DMS79 treated with DMSO at 0.1 percent for 48 hours (cell line): ENCODE measurements around the gene F3.
A peak's percentile ranks its signal among the peaks of the same experiment; 100 is the strongest.
"Not testable (repeated sequence)": the region's sequence is repeated elsewhere in the genome, so short reads cannot be mapped to it uniquely, and the experiment has no call there.

Experiments
- DNase-seq: peaks from one replicate; lab custom pipeline; 2025; lab: John Stamatoyannopoulos, UW

F3 gene

DNA sequence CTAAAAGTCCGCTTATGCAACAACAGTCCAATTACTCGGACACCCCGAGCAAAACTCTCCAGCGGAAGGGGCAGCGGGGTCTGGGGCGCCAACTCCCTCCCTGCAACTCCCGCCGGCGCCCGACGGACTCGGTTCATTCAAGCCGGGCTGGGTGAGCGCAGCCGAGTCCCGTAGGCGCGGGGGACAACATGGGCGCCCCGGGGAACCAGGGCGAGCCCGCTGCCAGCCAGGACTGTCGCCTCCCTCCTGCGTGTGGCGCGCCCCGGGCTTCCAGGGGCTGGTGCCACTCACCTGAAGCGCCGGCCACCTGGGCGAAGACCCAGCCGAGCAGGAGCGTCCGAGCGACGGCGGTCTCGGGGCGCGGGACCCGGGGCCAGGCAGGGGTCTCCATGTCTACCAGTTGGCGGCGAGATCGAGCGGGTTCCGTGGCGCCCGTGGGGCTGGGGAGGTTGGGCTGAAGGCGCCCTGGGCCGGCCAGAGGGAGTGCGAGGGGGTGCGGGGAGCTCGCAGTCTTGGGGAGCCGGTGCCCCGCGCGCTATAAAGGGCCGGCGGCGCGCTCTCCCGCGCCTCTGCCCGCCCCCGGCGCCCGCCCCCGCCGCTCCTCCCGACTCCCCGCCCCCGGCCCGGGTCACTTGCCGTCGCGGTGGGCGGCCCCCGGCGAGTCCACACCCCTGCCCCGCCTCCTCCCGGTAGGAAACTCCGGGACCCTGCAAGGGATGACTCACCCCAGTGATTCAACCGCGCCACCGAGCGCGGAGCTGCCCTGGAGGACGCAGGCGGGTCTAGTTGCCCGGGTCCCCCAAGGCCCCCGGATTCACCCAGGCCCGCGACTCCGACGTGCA is at the start of gene F3:
Gene F3 (minus strand): TSS at position 514 of the 842 bp plus-strand sequence. CDS start 123 bp downstream, at position 391.
- peak; percentile 51 for DNase-seq

DNA sequence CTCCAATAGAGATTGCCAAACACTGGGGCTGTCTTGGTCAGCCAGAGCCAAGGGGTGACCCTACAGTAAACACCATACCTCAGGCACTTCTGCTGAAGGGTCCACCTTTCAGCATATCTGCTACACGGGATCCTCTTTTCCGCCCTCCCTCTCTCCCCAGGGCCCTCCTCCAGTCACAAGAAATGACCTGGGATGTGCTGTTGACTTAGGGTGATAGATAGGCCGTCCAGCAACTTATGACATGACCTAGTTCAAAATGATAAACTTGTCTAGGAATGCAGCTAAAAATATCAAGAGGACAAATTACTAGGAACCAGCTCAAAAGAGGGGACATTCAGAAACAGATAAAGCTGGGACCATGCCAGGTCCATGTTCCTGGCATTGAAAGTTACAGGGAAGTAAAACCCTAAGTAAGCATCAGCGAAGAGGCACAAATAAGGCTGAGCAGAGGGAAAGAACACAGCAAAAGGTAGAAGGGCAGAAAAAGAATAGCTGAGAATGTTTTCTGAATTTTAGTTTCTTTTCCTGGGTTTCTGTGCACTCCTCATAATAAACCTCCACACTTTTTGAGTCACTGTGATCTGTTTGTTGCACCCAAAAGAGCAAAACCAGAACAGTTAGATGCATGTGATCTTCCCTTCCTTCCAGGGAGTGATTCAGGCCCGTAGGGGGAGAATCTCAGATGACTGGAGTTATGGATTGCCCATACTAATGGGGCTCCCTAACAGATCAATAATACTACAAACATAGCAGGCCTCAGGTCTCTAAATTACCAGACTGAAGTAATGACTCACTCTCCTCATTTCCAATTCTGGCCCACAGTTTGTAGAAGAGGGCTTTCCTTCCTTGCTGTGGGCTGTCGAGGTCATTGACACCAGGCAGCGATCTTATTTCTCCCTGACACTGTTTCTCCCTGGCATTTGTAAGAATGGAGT is 48.9 kb upstream of the F3 start:
- no peak for DNase-seq

DNA sequence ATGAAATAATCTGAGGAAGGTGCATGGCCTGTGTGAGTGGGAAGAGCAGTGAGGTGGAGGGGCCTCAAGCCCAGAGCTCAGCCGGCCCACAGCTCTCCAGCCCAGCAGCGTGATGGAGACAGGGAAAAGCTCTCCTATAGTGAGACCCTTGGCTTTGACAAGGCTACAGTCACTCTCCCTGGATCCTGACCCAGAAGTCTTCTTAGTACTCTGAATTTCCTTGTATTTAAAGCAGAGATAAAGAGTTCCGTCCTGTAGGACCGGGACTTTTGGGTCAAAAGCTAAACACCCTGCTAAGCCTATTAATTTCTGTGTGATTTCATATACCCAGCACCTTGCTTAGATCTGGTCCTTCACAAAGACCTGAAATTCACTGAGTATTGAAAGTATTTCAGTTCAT is 48.2 kb upstream of the F3 start:
- no peak for DNase-seq

DNA sequence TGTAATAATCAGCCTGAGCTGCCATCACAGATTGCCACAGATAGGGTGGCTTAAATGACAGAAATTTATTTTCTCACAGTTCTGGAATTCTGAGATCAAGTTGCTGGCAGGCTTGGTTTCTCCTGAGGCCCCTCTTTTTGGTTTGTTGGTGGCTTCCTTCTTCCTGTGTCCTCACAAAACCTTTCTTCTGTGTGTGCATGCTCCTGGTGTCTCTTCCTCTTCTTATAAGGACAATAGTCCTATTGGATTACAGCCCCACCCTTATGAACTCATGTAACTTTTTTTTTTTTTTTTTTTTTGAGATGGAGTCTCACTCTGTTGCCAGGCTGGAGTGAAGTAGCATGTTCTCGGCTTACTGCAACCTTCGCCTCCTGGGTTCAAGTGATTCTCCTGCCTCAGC is 41.0 kb upstream of the F3 start:
- no peak for DNase-seq

DNA sequence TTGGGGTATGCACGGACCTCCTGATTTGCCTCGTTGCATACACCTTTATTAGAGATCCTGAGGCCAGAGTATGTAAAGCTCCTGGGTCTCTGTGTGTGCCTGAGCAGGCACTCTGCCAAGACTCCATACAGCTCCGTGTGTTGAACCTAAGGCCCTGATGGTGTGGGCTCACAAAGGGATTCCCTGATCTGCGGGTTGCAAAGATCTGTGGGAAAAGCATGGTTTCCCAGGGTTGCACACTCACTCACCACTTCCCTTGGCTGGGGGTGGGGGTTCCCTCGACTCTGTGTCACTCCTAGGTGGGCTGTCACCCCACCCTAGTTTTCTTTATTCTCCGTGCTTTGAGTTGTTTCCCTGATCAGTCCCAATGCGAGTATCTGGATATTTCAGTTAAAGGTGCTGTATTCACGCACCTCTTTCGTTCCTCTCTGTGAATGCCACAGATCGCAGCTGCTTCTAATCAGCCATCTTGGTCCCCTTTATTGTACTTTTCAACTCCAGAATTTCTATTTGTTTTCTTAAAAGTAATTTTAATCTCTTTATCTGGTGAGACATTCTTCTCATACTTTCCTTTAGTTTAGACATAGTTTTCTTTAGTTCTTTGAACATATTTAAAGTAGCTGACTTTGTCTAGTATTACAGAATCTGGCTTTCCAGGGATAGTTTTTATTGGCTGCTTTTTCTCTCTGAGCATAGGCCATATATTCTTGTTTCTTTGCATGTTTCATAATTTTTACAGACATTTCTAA is 39.0 kb upstream of the F3 start:
- DNase-seq, result no peak

DNA sequence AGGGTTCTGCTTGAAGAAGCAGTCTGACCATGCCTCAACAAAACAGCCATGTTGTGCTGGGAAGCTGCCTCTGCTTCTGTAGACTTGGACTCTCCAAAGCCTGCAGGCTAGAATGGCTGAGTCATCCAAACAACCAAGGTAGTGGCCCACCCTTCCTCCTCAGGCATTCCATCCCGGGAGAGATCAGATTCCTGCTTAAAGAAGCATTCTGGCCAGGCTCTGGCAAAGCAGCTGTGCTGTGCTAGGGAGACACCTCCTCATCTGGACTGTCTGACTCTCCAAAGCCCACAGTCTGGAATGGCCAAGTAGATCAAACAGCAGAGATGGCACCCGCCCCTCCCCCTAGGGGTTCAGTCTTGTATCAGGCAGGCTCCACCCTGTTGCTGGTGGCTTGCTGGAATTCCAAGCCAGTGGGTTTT is 38.3 kb upstream of the F3 start:
- DNase-seq, result no peak

DNA sequence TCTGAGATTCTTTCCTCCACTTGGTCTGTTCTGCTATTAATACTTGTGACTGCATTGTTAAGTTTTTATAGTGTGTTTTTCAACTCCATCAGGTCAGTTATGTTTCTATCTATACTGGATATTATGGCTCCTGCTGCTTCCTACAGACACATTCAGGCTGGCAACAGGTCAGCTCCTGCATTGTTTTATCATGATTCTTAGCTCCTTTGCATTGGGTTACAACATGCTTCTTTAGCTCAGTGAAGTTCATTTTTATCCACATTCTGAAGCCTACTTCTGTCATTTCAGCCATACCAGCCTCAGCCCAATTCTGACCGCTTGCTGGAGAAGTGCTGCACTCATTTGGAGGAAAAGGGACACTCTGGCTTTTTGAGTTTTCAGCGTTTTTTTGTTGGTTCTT is 37.3 kb upstream of the F3 start:
- DNase-seq, result no peak

DNA sequence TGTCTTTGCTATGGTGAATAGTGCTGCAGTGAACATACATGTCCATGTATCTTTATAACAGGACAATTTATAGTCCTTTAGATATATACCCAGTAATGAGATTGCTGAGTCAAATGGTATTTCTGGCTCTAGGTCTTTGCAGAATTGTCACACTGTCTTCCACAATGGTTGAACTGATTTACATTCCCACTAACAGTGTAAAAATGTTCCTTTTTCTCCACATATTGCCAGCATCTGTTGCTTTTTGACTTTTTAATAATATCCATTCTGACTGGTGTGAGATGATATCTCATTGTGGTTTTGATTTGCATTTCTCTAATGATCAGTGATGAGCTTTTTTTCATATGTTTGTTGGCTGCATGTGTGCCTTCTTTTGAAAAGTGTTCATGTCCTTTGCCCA is 32.4 kb upstream of the F3 start:
- not testable (repeated sequence) for DNase-seq

DNA sequence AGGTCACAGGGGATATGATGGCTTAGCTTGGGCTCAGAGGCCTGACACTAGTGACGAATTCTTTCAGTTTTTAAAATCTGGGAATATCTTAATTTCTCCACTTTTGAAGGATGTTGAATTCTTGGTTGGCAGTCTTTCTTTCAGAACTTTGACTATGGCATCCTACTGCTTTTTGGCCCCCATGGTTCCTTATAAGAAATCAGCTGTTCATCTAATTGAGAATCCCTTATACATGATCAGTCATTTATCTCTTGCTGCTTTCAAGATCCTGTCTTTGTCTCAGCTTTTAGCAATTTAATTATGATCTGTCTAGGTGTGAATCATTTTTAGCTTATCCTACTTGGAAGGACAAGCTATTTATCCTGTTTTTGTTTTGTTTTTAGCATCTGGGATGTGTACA is 31.2 kb upstream of the F3 start:
- DNase-seq, result no peak

DNA sequence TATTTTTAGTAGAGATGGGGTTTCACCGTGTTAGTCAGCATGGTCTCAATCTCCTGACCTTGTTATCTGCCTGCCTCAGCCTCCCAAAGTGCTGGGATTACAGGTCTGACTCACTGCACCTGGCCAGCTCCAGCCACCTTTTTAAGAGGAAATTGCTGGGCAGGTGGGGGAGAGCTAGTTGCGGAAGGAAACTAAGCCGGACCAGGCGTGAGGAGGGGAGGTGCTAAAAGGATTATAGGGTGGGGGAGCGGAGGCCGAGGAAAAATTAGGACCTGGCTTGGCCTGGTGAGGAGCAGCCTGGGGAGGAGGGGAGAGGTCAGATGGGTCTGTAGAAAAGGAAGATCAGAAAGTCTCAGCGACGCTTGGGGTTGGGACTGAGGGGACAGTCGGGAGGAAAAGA is 29.4 kb upstream of the F3 start:
- not testable (repeated sequence) for DNase-seq

DNA sequence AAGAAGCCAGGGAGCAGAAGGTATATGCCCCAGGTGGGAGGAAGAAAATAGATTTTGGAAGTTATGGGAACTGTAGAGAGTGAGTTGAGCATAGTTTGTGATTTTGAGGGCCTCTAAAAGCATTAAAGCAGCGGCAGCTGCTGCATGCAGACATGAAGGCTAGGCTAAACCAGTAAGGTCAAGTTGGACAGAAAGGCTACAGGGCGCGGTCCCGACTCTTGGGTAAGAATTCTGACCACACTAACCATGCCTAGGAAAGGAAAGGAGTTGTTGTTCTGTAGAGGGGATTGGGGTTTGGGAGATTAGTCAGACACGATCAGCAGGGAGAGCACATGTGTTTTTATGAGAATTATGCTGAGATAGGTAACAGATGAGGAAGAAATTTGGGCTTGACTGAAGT is 27.2 kb upstream of the F3 start:
- DNase-seq, result not testable (repeated sequence)

DNA sequence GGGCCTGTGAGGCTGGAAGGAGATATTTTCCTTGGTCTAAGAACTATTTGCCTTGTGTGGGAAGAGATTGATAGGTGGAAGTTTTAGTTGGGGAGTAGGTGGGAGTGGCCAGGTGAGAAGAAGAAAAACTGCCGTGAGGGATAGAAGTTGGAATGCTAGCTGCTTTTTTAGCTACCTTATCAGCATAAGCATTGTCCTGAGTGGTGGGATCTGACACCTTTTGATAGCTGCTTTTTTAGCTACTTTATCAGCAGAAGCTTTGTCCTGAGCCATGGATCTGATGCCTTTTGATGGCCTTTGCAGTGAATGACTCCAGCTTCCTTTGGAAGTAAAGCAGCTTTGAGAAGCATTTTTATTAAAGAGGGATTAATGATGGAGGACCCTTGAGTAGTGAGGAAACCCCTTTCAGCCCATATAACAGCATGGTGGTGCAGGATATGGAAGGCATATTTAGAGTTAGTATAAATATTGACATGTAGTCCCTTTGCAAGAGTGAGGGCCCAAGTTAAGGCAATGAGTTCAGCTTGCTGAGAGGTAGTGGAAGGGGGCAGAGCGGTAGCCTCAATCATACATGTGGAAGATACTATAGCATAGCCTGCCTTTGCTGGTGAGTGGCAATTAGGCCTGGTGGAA is 26.5 kb upstream of the F3 start:
- DNase-seq, result not testable (repeated sequence)

DNA sequence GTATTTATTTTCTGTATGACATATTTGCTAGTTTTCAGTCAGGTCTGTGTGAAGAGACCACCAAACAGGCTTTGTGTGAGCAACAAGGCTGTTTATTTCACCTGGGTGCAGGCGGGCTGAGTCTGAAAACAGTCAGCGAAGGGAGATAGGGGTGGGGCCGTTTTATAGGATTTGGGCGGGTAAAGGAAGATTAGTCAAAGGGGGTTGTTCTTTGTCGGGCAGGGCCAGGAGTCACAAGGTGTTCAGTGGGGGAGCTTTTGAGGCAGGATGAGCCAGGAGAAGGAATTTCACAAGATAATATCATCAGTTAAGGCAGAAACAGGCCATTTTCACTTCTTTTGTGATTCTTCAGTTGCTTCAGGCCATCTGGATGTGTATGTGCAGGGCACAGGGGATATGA is 24.9 kb upstream of the F3 start:
- not testable (repeated sequence) for DNase-seq

DNA sequence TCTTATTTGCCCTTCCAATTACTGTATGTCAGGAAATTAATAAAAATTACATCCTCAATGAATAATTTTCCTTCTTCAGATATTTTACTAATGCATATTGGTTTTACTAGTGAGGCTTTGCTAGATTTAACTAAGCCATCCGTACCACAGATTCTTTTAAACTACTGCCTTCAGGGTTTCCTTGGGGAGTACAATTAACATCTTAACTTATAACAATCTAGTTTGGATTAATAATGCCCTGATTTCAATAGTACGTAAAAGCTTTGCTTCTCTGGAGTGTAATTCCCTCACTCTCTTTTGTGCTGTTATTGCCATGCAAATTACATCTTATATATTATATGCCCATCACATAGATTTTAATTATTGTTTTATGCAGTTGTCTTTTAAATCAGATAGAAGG is 24.3 kb upstream of the F3 start:
- no peak for DNase-seq

DNA sequence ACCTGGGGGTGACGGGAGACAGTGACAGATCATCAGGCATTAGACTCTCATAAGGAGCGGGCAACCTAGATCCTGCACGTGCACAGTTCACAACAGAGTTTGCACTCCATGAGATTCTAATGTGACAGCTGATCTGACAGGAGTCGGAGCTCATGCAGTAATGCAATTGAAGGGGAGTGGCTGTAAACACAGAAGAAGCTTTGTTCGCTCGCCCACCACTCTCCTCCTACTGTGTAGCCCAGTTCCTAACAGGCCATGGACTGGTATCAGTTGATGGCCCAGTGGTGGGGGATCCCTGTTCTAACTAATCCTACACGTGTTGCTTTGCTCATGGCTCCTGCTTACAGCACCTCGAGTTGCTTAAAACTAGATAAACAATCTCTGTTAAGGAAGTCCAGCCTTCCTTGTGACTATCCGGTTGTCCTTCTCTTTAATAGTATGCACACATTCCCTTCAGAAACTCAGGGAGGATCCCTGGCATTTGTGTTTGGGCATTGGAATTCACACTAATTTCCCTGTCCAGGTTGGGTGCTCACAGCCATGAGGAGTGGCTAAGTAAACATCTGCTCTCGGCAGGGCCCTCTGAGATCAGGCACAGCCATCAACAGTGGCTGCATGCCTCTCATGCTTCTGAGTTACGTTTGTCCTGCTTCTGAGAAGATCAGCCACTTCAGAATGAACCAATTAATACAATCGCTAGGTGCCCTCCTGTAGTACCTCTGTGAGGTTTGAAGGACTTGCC is 21.1 kb upstream of the F3 start:
- DNase-seq, result no peak

DNA sequence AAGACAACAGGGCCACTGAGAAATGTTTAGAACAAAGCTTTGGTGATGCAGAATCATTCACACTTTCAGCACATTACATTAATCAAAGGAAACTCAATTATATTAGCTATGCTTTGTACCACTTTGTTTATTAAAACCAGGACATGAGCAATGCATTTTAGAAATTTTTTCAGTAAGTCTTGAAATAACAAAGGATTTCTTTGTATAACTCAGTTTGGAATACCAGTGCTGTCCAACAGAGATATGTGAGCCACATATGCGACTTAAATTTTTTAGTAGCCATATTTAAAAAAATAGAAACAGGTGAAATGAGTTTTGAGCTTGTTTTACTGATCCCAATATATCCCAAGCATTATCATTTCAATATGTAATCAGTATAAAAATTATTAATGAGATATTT is 18.8 kb upstream of the F3 start:
- no peak for DNase-seq

DNA sequence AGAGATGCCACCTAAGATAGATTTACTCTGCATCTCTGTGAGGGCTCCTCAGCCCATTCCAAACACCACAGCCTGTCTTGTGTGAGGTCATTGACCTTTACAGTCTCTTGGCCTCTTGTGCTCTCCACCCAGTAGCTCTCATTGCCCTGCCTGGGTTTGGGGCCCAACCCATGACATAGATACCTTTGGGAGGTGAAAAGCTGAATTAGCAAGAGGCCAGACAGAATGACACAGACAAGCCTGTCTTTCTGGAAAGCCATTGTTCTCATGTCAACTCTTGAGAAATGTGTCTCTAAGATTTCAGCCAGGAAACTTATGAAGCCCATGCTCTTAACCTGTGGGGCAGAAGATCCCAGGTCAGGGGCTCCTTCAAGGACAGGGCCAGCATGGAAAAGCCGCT is 18.4 kb upstream of the F3 start:
- DNase-seq, result no peak

DNA sequence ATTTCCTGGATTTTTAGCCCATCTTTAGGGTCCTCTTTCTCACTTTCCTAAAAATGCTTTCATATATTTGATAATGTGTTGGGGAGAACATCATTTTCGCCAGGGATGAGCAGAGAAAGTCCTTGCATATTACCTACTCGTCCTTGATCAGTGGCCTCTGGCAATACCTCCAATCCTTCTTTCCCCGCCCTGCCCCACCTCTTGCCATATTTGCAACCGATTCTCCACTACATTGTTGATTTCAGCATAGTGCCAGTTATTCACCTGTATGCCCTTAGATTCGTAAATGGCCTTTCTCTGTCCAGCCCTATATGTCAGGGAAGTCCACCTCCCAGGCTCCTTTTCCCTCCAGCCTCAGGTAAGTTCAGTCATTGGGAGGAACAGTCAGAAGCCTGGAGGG is 13.5 kb upstream of the F3 start:
- no peak for DNase-seq

DNA sequence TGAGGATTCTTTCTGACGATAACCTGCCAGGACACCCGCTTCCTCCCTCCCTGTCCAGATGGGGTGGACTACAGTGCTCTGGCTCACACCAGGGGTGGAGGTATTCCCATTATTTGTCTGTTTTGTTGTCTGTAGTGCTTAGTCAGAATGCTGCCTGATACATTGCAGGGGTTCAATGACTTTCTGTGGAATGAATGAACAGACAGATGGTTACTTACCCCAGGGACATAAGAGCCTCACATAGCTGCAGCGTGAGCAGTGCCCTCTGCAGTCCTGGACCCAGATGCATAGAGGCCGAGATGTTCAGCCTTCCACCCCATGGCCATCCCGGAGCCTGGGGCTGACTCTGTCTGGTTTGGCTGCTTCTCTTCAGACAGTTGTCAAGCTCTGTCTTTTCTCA is 13.0 kb upstream of the F3 start:
- DNase-seq, result no peak

DNA sequence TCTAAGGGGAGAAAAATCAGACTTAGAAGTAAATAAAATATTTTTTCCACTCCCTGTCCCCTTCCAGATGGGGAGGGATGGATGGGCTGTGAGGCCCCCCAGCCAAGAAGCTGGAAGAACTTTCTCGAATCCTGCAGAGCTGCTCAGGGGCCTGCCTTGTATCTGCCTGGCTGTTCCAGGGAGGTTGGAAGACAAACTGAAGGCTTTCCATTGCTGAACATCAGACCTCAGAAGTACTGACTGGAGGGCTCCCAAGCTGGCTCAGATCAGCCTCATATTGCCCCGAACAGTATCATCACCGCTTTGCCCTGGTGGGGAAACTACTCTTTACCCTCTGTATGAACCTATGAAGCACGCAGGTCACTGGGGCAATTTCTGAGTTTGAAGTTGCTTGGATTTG is 12.4 kb upstream of the F3 start:
- DNase-seq, result no peak

DNA sequence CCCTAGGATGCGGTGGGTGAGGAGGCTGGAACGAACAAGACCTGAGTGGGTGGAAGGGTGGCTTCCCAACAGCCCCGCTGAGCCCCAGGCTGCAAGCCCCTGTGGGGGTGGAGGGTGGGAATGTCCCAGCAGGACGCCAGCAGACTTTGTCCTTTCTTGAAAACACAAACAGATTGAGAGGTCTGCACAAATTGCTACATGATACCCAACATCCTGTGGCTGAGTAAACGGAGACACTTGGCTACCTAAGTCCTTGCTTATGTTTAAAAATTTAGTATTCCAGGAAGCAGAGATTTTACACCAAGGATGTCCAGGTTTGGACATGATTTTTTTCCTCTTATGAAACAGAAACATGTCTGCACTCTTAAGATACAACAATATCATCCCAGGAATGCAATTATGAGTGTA is 11.8 kb upstream of the F3 start:
- DNase-seq, result no peak
